GM21723 (cell line): ENCODE results near the gene ATE1.
"Not testable (repeated sequence)": the region's sequence is repeated elsewhere in the genome, so short reads cannot be mapped to it uniquely, and the experiment has no call there.

ENCODE experiments used
- ATAC-seq: cut with Tn5 transposase; IDR thresholded peaks from one replicate; pipeline ENCODE4 v1.9.1; 2021; ENCODE audit warnings: mild to moderate bottlenecking, moderate library complexity; ENCODE audit not compliant: unreplicated experiment

The ATE1 gene

GRCh38 chr10:121927841-121928527, at the start of gene ATE1:
ATE1 (minus strand) TSS chr10:121928031; CDS start chr10:121927949, 82 bp downstream.
- ATAC-seq, result peak; percentile 82

GRCh38 chr10:121976607-121977006, 48.8 kb upstream of the ATE1 start:
- ATAC-seq, result no peak

GRCh38 chr10:121975295-121976086, 47.7 kb upstream of the ATE1 start:
- peak; percentile 10 for ATAC-seq

- ATAC-seq, result peak; percentile 86
These were observed 46.9 kb upstream of the ATE1 start, which contains the start of gene NSMCE4A for GRCh38 chr10:121974535-121975294. NSMCE4A (minus strand) TSS chr10:121975217; CDS start chr10:121975165, 52 bp downstream.

- ATAC-seq, result peak; percentile 22
These were observed 46.2 kb upstream of the ATE1 start for GRCh38 chr10:121974019-121974534.

- ATAC-seq, result not testable (repeated sequence)
These were observed 41.3 kb upstream of the ATE1 start for GRCh38 chr10:121969086-121969485.

GRCh38 chr10:121965996-121966395, 38.2 kb upstream of the ATE1 start:
- ATAC-seq, result no peak

- ATAC-seq, result no peak
These were observed 33.6 kb upstream of the ATE1 start for GRCh38 chr10:121961456-121961855.

- no peak for ATAC-seq
These were observed 31.8 kb upstream of the ATE1 start for GRCh38 chr10:121959671-121960070.

- ATAC-seq, result no peak
These were observed 28.6 kb upstream of the ATE1 start for GRCh38 chr10:121956111-121957061.

GRCh38 chr10:121952226-121952625, 24.4 kb upstream of the ATE1 start:
- no peak for ATAC-seq

GRCh38 chr10:121949451-121949850, 21.6 kb upstream of the ATE1 start:
- ATAC-seq, result no peak

GRCh38 chr10:121949049-121949448, 21.2 kb upstream of the ATE1 start:
- ATAC-seq, result no peak

- ATAC-seq, result no peak
These were observed 19.8 kb upstream of the ATE1 start for GRCh38 chr10:121947343-121948330.

- no peak for ATAC-seq
These were observed 15.1 kb upstream of the ATE1 start for GRCh38 chr10:121942749-121943416.

- no peak for ATAC-seq
These were observed 13.7 kb upstream of the ATE1 start for GRCh38 chr10:121941532-121941931.

- no peak for ATAC-seq
These were observed 8.5 kb upstream of the ATE1 start for GRCh38 chr10:121936295-121936694.

- no peak for ATAC-seq
These were observed 7.9 kb upstream of the ATE1 start for GRCh38 chr10:121935702-121936101.
